ENCODE data around the gene RYR3.

RYR3 gene

GRCh38 chr15:33559207-33559890, 248.6 kb downstream of the RYR3 start:
- Histone ChIP-seq H3K9ac (ENCODE audit: low read length) (no peak overlapping the region), H3K27ac (ENCODE audit: low read depth, low read length) (no peak overlapping the region), H3K79me2 (ENCODE audit: insufficient read depth, low read length) (no peaks in the 10 kb centered on the region), H4K20me1 (ENCODE audit: low read depth, low read length) (no peaks in the 10 kb centered on the region), H3F3A (ENCODE audit: insufficient read depth) (no peaks in the 10 kb centered on the region), H3K9me2 (replicated peaks; ENCODE audit: insufficient read depth, low read length) (no peaks in the 10 kb centered on the region), H2AFZ (ENCODE audit: low read depth, low read length, severe bottlenecking) (no peak overlapping the region), H3K4me3 (ENCODE audit: insufficient read depth, low read length, poor library complexity, severe bottlenecking) (no peak overlapping the region), H3K36me3 (ENCODE audit: low read length) (no peaks in the 10 kb centered on the region), H3K9me3 (ENCODE audit: insufficient read depth, low read length) (no peaks in the 10 kb centered on the region), H3K27me3 (ENCODE audit: low read length) (no peaks in the 10 kb centered on the region), H3K4me2 (ENCODE audit: low read depth, low read length, poor library complexity, severe bottlenecking) (no peak overlapping the region)
- no peak for TF ChIP-seq CTCF (IDR thresholded peaks at IDR 0.05; ENCODE audit: insufficient read depth, low read length, poor library complexity, severe bottlenecking)
- TF ChIP-seq EZH2phosphoT487 (conservative IDR thresholded peaks at IDR 0.05; ENCODE audit: low read length): no peak

GRCh38 chr15:33561407-33561806, 250.6 kb downstream of the RYR3 start:
- Histone ChIP-seq H3K27me3 (ENCODE audit: low read length) (no peaks in the 10 kb centered on the region), H3K79me2 (ENCODE audit: insufficient read depth, low read length) (no peaks in the 10 kb centered on the region), H3K4me2 (ENCODE audit: low read depth, low read length, poor library complexity, severe bottlenecking) (no peak overlapping the region), H2AFZ (ENCODE audit: low read depth, low read length, severe bottlenecking) (no peak overlapping the region), H3K9me3 (ENCODE audit: insufficient read depth, low read length) (no peaks in the 10 kb centered on the region), H3K4me3 (ENCODE audit: insufficient read depth, low read length, poor library complexity, severe bottlenecking) (no peak overlapping the region), H3K36me3 (ENCODE audit: low read length) (no peaks in the 10 kb centered on the region), H3K27ac (ENCODE audit: low read depth, low read length) (no peak overlapping the region), H3K9me2 (replicated peaks; ENCODE audit: insufficient read depth, low read length) (no peaks in the 10 kb centered on the region), H4K20me1 (ENCODE audit: low read depth, low read length) (no peaks in the 10 kb centered on the region), H3K9ac (ENCODE audit: low read length) (no peak overlapping the region), H3F3A (ENCODE audit: insufficient read depth) (no peaks in the 10 kb centered on the region)
- TF ChIP-seq CTCF (IDR thresholded peaks at IDR 0.05; ENCODE audit: insufficient read depth, low read length, poor library complexity, severe bottlenecking) (no peak), EZH2phosphoT487 (conservative IDR thresholded peaks at IDR 0.05; ENCODE audit: low read length) (no peak)

- H2AFZ ChIP-seq (ENCODE audit: low read depth, low read length, severe bottlenecking): no peak overlapping the region
These were observed 251.2 kb downstream of the RYR3 start for GRCh38 chr15:33561967-33562366.

More at GRCh38 chr15:33561967-33562366, 251.2 kb downstream of the RYR3 start:
- H3F3A ChIP-seq (ENCODE audit: insufficient read depth): no peaks in the 10 kb centered on the region
- H3K9me2 ChIP-seq (replicated peaks; ENCODE audit: insufficient read depth, low read length): no peaks in the 10 kb centered on the region
- H3K36me3 ChIP-seq (ENCODE audit: low read length): no peaks in the 10 kb centered on the region
- H3K79me2 ChIP-seq (ENCODE audit: insufficient read depth, low read length): no peaks in the 10 kb centered on the region
- no peaks in the 10 kb centered on the region for H3K9me3 ChIP-seq (ENCODE audit: insufficient read depth, low read length)
- no peak overlapping the region for H3K9ac ChIP-seq (ENCODE audit: low read length)
- H3K4me2 ChIP-seq (ENCODE audit: low read depth, low read length, poor library complexity, severe bottlenecking): no peak overlapping the region
- no peak overlapping the region for H3K27ac ChIP-seq (ENCODE audit: low read depth, low read length)
- H4K20me1 ChIP-seq (ENCODE audit: low read depth, low read length): no peaks in the 10 kb centered on the region
- H3K27me3 ChIP-seq (ENCODE audit: low read length): no peaks in the 10 kb centered on the region
- no peak overlapping the region for H3K4me3 ChIP-seq (ENCODE audit: insufficient read depth, low read length, poor library complexity, severe bottlenecking)
- TF ChIP-seq CTCF (IDR thresholded peaks at IDR 0.05; ENCODE audit: insufficient read depth, low read length, poor library complexity, severe bottlenecking): no peak
- no peak for TF ChIP-seq EZH2phosphoT487 (conservative IDR thresholded peaks at IDR 0.05; ENCODE audit: low read length)

Data from SU-DHL-6 (cell line).